K562 (cell line): Measurements from ENCODE around the gene PDE6C. TPM values are rescaled to one million over a fixed set of nuclear protein-coding genes. Genes with fewer than 3 reads are reported as not detected.

ENCODE experiments used
- BHLHE40 ChIP-seq: IDR thresholded peaks from 2 replicates; pipeline ENCODE4 v1.6.1; 2011; ENCODE audit warnings: low read length, improper control_type of control experiment
- ETV5 ChIP-seq: sonication (generic); formaldehyde crosslinking; IDR thresholded peaks from 2 replicates; pipeline ENCODE4 v1.4.0; 2020; ENCODE audit warnings: low read depth, mild to moderate bottlenecking, missing genetic modification reagents
- EWSR1 ChIP-seq: fragments of 450-650 bp; IDR thresholded peaks from 2 replicates; pipeline ENCODE4 v1.6.1; 2018; ENCODE audit warnings: borderline replicate concordance, mild to moderate bottlenecking, low read depth, moderate library complexity; ENCODE audit not compliant: partially characterized antibody
- GABPA ChIP-seq: fragments of 200-800 bp; sonication (Bioruptor generic); conservative IDR thresholded peaks from 2 replicates; pipeline ENCODE4 v1.6.1; 2016; ENCODE audit warnings: low read depth, missing genetic modification characterization, missing compliant biosample characterization
- MTA2 ChIP-seq: fragments of 450-650 bp; IDR thresholded peaks from 2 replicates; pipeline ENCODE4 v1.6.1; 2016; ENCODE audit warnings: low read depth
- NR3C1 ChIP-seq: sonication (generic); formaldehyde crosslinking; IDR thresholded peaks from 2 replicates; pipeline ENCODE4 v1.8.1; 2022; ENCODE audit warnings: missing genetic modification reagents
- PML ChIP-seq: IDR thresholded peaks from 2 replicates; pipeline ENCODE4 v1.6.1; 2012; ENCODE audit warnings: low read length, inconsistent platforms
- RFX5 ChIP-seq: IDR thresholded peaks from 2 replicates; pipeline ENCODE4 v1.6.1; 2011; ENCODE audit warnings: low read depth, mild to moderate bottlenecking, improper control_type of control experiment, low read length
- RFX7 ChIP-seq: fragments of 250-450 bp; sonication (Bioruptor Pico); IDR thresholded peaks from 2 replicates; pipeline ENCODE4 v1.5.1; 2021; ENCODE audit warnings: mild to moderate bottlenecking
- SP2 ChIP-seq: IDR thresholded peaks from 2 replicates; pipeline ENCODE4 v1.6.1; 2011; ENCODE audit warnings: mild to moderate bottlenecking, low read depth, low read length, moderate library complexity; ENCODE audit not compliant: poor library complexity, severe bottlenecking; ENCODE audit errors: extremely low read depth
- ZKSCAN1 ChIP-seq: fragments of 150-350 bp; IDR thresholded peaks from 2 replicates; pipeline ENCODE4 v1.6.1; 2016; ENCODE audit warnings: low read depth, low read length
- ZNF133 ChIP-seq: fragments of 250-450 bp; sonication (Bioruptor Pico); IDR thresholded peaks from 2 replicates; pipeline ENCODE4 v1.4.0; 2020; ENCODE audit warnings: mild to moderate bottlenecking
- ZNF140 ChIP-seq: fragments of 250-450 bp; sonication (Bioruptor Pico); IDR thresholded peaks from 2 replicates; pipeline ENCODE4 v1.8.0; 2021; ENCODE audit warnings: moderate library complexity, mild to moderate bottlenecking, inconsistent platforms
- ZNF146 ChIP-seq: IDR thresholded peaks from one replicate; pipeline ENCODE4 v1.6.1; 2018; ENCODE audit warnings: missing compliant biosample characterization; ENCODE audit not compliant: unreplicated experiment
- ZNF282 ChIP-seq: sonication (generic); formaldehyde crosslinking; IDR thresholded peaks from 2 replicates; pipeline ENCODE4 v1.8.1; 2023; ENCODE audit warnings: missing genetic modification reagents
- ZNF551 ChIP-seq: fragments of 250-450 bp; sonication (Bioruptor Pico); IDR thresholded peaks from 2 replicates; pipeline ENCODE4 v1.5.0; 2021; ENCODE audit warnings: mild to moderate bottlenecking, moderate library complexity
- polyA plus RNA-seq, 8 experiments: library from polyadenylated mRNA; depleted of rRNA in 4 of 8; stranded (reverse) in 5 of 8; unstranded in 3 of 8; fragments of >200 nt; fragmentation: Nextera tagmentation in 2 of 8; fragmentation: Illumina TruSeq in 1 of 8; extraction: Ambion mirVana in 2 of 8; extraction: Trizol in 1 of 8; gene quantifications; 2 replicates each; pipeline versions ENCODE4 v1.2.1 to v1.2.3, GENCODE V29; 2011 to 2014; ENCODE audit warnings: inconsistent platforms in 1 of 8, missing spikeins in 1 of 8
- total RNA-seq, 7 experiments: library from RNA; depleted of rRNA in 6 of 7; stranded (reverse); fragments of >200 nt in 6 of 7; fragmentation: Illumina TruSeq in 2 of 7; extraction: Trizol in 2 of 7; gene quantifications; 2 replicates each; pipeline versions ENCODE4 v1.2.1 to v1.2.3, GENCODE V29; 2011 to 2021; ENCODE audit warnings: low replicate concordance in 1 of 7
- TF ChIP-seq, protein P1 (sequence below): fragments of 250-450 bp; sonication (Bioruptor Pico); IDR thresholded peaks from 2 replicates; pipeline ENCODE4 v1.5.1; 2021; ENCODE audit warnings: mild to moderate bottlenecking
- TF ChIP-seq, protein P2 (sequence below): fragments of 250-450 bp; sonication (Bioruptor Pico); IDR thresholded peaks from 2 replicates; pipeline ENCODE4 v1.8.0; 2021; ENCODE audit warnings: mild to moderate bottlenecking, moderate library complexity
- TF ChIP-seq, protein P3 (sequence below), 2 experiments: fragments of 450-650 bp; conservative IDR thresholded peaks; 2 replicates each; pipeline ENCODE4 v1.6.1; 2017; ENCODE audit warnings: mild to moderate bottlenecking in 2 of 2, moderate library complexity in 2 of 2
- TF ChIP-seq, protein P4 (sequence below): fragments of 250-450 bp; sonication (Bioruptor Pico); IDR thresholded peaks from 2 replicates; pipeline ENCODE4 v1.5.0; 2021
- TF ChIP-seq, protein P5 (sequence below), 3 experiments: IDR thresholded peaks in 2 of 3; conservative IDR thresholded peaks in 1 of 3; 2 replicates each; pipeline ENCODE4 v1.5.1; 2011 to 2012; ENCODE audit warnings: low read length in 3 of 3, mild to moderate bottlenecking in 3 of 3, control low read depth in 2 of 3, improper control_type of control experiment in 1 of 3, inconsistent platforms in 1 of 3, low read depth in 1 of 3, mixed read lengths in 1 of 3, moderate library complexity in 1 of 3; ENCODE audit not compliant: insufficient read depth in 2 of 3

PDE6C gene
- total and polyA plus RNA-seq, 9 of the 15 experiments (the other 6 are each of a cell fraction or from before 2014, with no cell fraction given) = not detected

DNA sequence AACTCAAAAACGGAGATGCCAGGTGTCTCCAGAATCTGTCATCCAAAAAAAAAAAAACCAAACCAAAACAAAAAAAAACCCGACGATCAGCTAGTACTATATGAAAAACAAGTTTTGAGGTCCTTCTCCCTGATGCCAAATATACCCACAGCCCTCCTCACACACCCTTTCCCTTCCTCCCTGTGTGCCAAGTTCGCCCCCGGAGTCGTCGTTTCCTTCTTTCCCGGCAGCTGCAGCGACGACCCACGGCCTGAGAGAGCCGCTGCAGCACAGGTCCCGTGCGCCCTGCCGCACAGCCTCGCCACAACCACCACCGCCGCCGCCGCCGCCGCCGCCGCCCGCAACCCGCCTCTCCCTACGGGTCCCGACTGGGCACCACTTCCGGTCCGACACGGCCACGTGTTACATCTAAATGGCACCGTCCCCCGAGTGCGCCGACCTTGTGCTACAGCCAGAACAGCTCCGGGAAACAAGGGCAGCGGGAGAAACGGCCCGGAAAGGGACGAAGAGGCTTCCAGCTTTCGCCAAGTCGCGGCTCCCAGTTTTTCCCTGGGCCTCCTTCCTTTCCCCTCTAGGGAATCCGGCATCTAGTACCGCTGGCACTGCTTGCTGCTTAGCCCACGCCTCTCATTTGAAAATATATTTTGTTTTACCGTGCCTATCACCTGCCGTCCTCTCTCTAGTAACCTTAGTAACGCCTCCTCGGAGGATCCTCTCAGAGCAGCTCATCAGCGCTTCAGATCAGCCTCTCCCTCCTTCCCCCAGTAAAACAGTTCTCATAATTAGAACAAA, 90.1 kb downstream of the PDE6C start, which contains the start of gene FRA10AC1 (continued):
- TF ChIP-seq, protein P1, sequence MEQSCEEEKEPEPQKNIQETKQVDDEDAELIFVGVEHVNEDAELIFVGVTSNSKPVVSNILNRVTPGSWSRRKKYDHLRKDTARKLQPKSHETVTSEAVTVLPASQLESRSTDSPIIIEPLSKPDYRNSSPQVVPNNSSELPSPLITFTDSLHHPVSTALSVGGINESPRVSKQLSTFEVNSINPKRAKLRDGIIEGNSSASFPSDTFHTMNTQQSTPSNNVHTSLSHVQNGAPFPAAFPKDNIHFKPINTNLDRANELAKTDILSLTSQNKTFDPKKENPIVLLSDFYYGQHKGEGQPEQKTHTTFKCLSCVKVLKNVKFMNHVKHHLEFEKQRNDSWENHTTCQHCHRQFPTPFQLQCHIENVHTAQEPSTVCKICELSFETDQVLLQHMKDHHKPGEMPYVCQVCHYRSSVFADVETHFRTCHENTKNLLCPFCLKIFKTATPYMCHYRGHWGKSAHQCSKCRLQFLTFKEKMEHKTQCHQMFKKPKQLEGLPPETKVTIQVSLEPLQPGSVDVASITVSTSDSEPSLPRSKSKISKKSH (CRISPR knock-in tag) = no peak
- TF ChIP-seq, protein P2, sequence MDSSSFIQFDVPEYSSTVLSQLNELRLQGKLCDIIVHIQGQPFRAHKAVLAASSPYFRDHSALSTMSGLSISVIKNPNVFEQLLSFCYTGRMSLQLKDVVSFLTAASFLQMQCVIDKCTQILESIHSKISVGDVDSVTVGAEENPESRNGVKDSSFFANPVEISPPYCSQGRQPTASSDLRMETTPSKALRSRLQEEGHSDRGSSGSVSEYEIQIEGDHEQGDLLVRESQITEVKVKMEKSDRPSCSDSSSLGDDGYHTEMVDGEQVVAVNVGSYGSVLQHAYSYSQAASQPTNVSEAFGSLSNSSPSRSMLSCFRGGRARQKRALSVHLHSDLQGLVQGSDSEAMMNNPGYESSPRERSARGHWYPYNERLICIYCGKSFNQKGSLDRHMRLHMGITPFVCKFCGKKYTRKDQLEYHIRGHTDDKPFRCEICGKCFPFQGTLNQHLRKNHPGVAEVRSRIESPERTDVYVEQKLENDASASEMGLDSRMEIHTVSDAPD (CRISPR knock-in tag) = no peak
- TF ChIP-seq NR3C1 (CRISPR knock-in tag) (no peak), MTA2 (no peak), SP2 (no peak), RFX7 (CRISPR knock-in tag) (no peak), ETV5 (peak; percentile 40; the same call in 1 of the 2 replicates), PML (0 out of 2 replicates have a peak, but pooled peaks have one; percentile 51), ZNF133 (CRISPR knock-in tag) (no peak), ZNF551 (CRISPR knock-in tag) (no peak), EWSR1 (no peak), ZNF282 (CRISPR knock-in tag) (no peak), GABPA (tag) (peak; percentile 98), ZNF140 (no peak), BHLHE40 (peak; percentile 80), RFX5 (no peak), ZNF146 (CRISPR knock-in tag) (no peak), ZKSCAN1 (0 out of 2 replicates have a peak, but pooled peaks have one; percentile 25)
- TF ChIP-seq, protein P3, sequence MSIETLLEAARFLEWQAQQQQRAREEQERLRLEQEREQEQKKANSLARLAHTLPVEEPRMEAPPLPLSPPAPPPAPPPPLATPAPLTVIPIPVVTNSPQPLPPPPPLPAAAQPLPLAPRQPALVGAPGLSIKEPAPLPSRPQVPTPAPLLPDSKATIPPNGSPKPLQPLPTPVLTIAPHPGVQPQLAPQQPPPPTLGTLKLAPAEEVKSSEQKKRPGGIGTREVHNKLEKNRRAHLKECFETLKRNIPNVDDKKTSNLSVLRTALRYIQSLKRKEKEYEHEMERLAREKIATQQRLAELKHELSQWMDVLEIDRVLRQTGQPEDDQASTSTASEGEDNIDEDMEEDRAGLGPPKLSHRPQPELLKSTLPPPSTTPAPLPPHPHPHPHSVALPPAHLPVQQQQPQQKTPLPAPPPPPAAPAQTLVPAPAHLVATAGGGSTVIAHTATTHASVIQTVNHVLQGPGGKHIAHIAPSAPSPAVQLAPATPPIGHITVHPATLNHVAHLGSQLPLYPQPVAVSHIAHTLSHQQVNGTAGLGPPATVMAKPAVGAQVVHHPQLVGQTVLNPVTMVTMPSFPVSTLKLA (conservative IDR thresholded peaks at IDR 0.05) = peak; percentile 88 to 92
- TF ChIP-seq, protein P4, sequence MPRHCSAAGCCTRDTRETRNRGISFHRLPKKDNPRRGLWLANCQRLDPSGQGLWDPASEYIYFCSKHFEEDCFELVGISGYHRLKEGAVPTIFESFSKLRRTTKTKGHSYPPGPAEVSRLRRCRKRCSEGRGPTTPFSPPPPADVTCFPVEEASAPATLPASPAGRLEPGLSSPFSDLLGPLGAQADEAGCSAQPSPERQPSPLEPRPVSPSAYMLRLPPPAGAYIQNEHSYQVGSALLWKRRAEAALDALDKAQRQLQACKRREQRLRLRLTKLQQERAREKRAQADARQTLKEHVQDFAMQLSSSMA (CRISPR knock-in tag) = no peak
- TF ChIP-seq, protein P5, sequence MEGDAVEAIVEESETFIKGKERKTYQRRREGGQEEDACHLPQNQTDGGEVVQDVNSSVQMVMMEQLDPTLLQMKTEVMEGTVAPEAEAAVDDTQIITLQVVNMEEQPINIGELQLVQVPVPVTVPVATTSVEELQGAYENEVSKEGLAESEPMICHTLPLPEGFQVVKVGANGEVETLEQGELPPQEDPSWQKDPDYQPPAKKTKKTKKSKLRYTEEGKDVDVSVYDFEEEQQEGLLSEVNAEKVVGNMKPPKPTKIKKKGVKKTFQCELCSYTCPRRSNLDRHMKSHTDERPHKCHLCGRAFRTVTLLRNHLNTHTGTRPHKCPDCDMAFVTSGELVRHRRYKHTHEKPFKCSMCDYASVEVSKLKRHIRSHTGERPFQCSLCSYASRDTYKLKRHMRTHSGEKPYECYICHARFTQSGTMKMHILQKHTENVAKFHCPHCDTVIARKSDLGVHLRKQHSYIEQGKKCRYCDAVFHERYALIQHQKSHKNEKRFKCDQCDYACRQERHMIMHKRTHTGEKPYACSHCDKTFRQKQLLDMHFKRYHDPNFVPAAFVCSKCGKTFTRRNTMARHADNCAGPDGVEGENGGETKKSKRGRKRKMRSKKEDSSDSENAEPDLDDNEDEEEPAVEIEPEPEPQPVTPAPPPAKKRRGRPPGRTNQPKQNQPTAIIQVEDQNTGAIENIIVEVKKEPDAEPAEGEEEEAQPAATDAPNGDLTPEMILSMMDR (IDR thresholded peaks at IDR 0.05 in 2 of 3, conservative IDR thresholded peaks at IDR 0.05 in 1 of 3; ENCODE audit: insufficient read depth in 2 of 3, low read depth in 1 of 3, low read length in 3 of 3) = peak; percentile 33 to 66 (median 51); a peak in 4 of 6 replicates
